ENCODE results near the gene PLA2G3.

PLA2G3 gene

GRCh38 chr22:31148488-31148887 lies 8.2 kb upstream of the PLA2G3 start:
- DNase-seq (ENCODE audit: low read depth in 2 of 2): no peak

DNA sequence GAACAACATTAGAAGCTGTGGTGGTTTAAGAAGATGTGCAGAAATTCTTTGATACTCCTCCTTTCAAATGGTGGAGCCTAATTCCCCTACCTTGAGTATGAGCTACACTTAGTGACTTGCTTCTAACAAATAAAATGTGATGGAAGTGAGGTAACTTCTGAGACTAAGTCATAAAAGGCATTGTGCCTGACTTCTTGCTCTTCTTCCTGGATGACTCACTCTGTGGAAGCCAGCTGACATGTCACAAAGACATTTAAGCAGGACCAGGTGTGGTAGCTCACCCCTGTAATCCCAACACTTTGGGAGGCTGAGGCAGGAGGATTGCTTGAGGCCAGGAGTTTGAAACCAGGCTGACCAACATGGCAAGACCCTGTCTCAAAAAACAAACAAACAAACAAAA lies 3.9 kb upstream of the PLA2G3 start:
- DNase-seq (ENCODE audit: low read depth in 2 of 2): no peak

GRCh38 chr22:31143537-31143936 lies 3.2 kb upstream of the PLA2G3 start:
- no peak for DNase-seq (ENCODE audit: low read depth in 2 of 2)

DNA sequence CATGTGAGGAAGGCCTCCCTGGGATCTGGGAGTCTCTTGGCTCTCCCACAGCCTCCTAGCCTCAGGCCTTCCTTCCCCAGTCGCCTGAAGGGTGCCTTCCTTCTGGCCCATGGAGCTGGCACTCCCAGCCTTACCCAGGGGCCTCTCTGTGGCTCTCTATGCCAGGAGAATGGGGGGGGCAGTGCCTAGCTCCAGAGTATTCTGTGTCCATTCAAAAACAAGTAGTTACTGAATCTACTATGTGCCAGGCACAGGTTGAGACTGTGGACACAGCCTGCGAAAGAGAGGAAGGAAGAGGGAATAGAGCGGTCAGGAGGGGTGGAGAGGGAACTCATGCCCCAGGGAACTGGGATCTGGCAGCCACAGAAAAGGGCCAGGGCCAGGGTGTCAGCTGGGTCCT lies 2.7 kb upstream of the PLA2G3 start:
- DNase-seq (ENCODE audit: low read depth in 2 of 2): no peak

DNA sequence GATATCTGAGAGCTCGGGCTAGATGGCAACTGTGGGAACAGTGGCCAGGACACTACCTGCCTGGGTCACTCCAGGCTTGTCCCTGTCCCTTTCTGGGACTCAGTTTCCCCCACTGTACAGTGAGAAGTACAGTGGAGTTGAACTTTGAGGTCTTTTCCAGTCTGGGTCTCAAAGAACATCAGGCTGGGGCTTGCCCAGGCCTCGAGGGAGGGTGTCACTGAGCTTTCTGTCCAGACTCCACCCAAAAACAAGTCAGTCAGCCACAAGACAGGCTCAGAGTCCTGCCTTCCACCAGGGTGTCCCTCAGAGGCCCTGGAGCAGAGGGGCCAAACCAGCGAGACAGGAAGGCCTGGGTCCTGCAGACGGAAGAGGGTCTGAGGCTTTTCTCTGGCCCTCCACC lies 2.0 kb upstream of the PLA2G3 start:
- no peak for DNase-seq (ENCODE audit: low read depth in 2 of 2)

GRCh38 chr22:31141551-31141950 lies 1.2 kb upstream of the PLA2G3 start:
- DNase-seq (ENCODE audit: low read depth in 2 of 2): no peak

DNA sequence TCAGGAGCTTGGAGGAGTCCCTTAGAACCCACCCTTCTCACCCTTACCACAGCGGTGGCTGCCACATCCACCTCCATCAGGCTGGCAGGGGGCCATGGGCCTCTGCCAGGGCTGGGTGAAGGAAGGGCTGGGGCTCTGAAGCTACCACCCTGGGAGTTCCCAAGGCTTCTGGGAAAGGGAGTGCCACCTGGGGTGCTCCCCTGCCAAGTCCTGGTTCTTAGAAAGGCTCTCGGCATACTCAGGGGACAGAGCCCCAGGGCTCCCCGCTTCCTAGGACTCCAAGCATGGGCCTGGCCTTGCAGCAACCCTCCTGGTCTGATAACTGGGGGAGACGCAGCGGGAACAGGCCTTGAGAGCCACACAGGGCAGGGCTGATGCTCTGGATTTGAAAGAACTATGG lies 438 bp upstream of the PLA2G3 start:
- no peak for DNase-seq (ENCODE audit: low read depth in 2 of 2)

DNA sequence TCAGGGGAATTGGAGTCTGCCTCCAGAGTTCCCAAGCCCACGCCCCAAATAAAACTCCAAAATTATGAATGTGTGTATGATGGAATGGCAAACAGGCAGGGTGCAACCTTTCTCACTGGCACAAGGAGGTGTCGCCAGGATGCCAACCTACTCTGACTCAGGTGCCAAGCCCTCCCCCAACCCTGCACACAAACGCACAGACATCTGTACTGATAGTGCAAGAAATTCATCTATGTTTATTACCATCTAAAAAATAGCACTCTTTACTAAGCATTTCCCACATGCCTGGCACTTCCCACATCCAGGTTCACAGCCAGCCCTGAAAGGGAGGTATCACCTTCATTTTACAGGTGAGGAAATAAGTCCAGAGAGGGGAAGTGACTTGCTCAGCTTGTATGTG lies 1.2 kb downstream of the PLA2G3 start:
- DNase-seq (ENCODE audit: low read depth in 2 of 2): no peak

- no peak for DNase-seq (ENCODE audit: low read depth in 2 of 2)
These were observed 2.2 kb downstream of the PLA2G3 start for GRCh38 chr22:31138126-31138525.

DNA sequence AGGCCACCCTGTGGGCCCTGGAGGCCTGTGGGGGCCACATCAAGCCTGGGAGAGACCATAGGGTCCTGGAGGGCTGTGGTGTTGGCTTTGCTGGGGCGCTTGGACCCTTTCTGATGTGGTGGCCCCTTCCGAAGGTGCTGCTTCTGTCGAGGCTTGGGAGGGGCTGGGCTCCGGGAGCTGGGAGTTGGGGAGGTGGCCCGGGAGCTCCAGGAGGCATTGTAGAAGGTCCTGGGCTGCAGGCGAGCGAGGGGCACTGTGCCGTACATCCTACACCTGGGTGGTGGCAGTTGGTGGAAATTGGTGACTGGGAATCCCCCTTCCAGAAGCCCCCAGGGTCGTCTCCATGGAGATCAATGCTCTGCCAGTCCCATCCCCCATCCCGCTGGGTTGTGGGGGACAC lies 2.6 kb downstream of the PLA2G3 start:
- DNase-seq (ENCODE audit: low read depth in 2 of 2): no peak

GRCh38 chr22:31136711-31137110 lies 3.6 kb downstream of the PLA2G3 start:
- DNase-seq (ENCODE audit: low read depth in 2 of 2): no peak

DNA sequence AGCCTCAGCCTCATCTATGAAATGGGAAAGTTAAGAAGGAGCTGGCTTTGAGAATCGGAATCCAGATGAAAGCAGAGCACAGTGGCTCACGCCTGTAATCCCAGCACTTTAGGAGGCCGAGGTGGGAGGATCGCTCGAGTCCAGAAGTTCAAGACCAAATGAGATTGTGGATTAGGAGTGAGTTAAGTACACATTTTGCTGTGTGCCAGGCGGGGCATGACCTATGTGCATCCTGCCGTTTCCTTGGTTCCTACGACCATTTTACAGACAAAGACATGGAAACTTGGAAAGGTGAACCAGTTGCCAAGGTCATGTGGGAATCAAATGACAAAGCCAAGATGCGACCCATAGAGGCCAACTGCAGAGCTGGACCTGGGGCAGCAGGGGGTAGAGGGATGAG lies 4.2 kb downstream of the PLA2G3 start:
- DNase-seq (ENCODE audit: low read depth in 2 of 2): no peak

- no peak for DNase-seq (ENCODE audit: low read depth in 2 of 2)
These were observed 4.6 kb downstream of the PLA2G3 start for GRCh38 chr22:31135706-31136105.

GRCh38 chr22:31134688-31135087 lies 5.6 kb downstream of the PLA2G3 start:
- DNase-seq (ENCODE audit: low read depth in 2 of 2): no peak

DNA sequence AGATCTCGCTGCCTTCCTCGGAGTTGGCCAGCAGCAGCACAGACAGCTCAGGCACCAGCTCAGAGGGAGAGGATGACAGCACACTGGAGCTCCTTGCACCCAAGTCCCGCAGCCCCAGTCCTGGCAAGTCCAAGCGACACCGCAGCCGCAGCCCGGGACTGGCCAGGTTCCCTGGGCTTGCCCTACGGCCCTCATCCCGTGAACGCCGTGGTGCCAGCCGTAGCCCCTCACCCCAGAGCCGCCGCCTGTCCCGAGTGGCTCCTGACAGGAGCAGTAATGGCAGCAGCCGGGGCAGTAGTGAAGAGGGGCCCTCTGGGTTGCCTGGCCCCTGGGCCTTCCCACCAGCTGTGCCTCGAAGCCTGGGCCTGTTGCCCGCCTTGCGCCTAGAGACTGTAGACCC lies 6.4 kb downstream of the PLA2G3 start:
- no peak for DNase-seq (ENCODE audit: low read depth in 2 of 2)

GRCh38 chr22:31130873-31131272 lies 9.4 kb downstream of the PLA2G3 start:
- no peak for DNase-seq (ENCODE audit: low read depth in 2 of 2)

GRCh38 chr22:31128156-31128555 lies 12.2 kb downstream of the PLA2G3 start:
- no peak for DNase-seq (ENCODE audit: low read depth in 2 of 2)

- no peak for DNase-seq (ENCODE audit: low read depth in 2 of 2)
These were observed 13.0 kb downstream of the PLA2G3 start for GRCh38 chr22:31127181-31127772.

DNA sequence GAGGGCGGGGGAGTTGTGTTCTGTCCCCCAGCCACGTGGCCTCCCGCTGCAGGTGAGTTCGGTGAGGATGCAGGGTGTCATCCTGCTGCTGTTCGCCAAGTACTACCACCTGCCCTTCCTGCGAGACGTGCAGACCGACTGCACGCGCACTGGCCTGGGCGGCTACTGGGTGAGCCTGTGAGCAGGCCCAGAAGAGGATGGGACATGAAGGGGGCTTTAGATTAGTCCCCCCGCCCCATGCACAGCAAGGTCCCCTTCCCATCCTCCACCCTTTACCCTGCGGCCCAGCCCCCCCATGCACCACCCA lies 13.5 kb downstream of the PLA2G3 start:
- no peak for DNase-seq (ENCODE audit: low read depth in 2 of 2)

GRCh38 chr22:31126128-31126868 lies 14.0 kb downstream of the PLA2G3 start:
- DNase-seq (ENCODE audit: low read depth in 2 of 2): no peak

DNA sequence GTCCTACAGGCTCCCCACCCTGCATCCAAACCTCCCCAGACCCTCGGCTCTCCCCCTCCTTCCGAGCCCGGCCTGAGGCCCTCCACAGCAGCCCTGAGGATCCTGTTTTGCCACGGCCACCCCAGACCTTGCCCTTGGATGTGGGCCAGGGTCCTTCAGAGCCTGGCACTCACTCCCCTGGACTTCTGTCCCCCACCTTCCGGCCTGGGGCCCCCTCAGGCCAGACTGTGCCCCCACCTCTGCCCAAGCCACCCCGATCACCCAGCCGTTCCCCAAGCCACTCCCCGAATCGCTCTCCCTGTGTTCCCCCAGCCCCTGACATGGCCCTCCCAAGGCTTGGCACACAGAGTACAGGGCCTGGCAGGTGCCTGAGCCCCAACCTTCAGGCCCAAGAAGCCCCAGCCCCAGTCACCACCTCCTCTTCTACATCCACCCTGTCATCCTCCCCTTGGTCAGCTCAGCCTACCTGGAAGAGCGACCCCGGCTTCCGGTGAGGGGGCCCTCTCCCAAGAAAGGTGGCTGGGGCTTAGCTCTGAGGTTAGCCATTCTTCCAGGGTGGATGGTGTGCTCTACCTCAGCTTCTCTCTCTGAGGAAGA lies 14.7 kb downstream of the PLA2G3 start:
- DNase-seq (ENCODE audit: low read depth in 2 of 2): no peak

DNA sequence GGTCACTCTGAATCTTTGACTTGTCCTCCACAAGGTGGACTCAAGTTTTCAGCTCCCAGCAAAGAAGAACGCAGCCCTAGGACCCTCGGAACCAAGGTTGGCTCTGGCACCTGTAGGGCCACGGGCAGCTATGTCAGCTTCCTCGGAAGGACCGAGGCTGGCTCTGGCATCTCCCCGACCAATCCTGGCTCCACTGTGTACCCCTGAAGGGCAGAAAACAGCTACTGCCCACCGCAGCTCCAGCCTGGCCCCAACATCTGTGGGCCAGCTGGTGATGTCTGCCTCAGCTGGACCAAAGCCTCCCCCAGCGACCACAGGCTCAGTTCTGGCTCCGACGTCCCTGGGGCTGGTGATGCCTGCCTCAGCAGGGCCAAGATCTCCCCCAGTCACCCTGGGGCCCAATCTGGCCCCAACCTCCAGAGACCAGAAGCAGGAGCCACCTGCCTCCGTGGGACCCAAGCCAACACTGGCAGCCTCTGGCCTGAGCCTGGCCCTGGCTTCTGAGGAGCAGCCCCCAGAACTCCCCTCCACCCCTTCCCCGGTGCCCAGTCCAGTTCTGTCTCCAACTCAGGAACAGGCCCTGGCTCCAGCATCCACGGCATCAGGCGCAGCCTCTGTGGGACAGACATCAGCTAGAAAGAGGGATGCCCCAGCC lies 15.4 kb downstream of the PLA2G3 start:
- DNase-seq (ENCODE audit: low read depth in 2 of 2): no peak

- DNase-seq (ENCODE audit: low read depth in 2 of 2): no peak
These were observed 16.0 kb downstream of the PLA2G3 start for GRCh38 chr22:31124290-31124689.
